ENCODE measurements around the gene PRKAR2B.

DNA sequence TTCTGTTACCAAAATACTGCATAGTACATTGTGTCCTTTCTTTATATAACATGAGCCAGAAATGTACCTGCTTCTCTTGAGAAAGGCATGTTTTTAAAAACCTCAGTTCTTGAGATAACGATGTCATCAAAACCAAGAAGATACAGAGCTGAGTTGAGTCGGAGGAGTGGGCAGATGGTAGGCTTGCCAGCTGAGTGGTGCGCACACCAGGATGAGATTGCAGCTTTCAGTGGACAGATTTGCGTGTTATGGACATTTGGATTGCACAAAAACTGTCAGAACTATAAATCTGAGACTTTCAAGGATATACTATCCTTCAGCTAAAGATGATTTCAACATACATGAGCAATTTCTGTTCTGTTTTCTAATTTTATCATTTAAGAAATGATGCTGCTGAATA lies 25.0 kb downstream of the PRKAR2B start:
- TF ChIP-seq CTCF (IDR thresholded peaks at IDR 0.05) (no peak), POLR2A (IDR thresholded peaks at IDR 0.05) (no peak)

Data from uterus (tissue), 2 donors.